ENCODE results near the gene ETFBKMT. TPM values are rescaled to one million over a fixed set of nuclear protein-coding genes. Genes with fewer than 3 reads are reported as not detected.

ETFBKMT gene
- total RNA-seq, 1 experiment from 2014 or later, result 1.7 TPM

- Histone ChIP-seq H3K4me2 (ENCODE audit: low read length) (no peak overlapping the region), H3K9ac (ENCODE audit: low read length) (no peak overlapping the region), H3K27ac (ENCODE audit: low read depth, low read length) (no peak overlapping the region), H3K36me3 (ENCODE audit: control insufficient read depth in 1 of 2, insufficient read depth in 2 of 2, low read length in 2 of 2) (no peaks in the 10 kb centered on the region), H3K79me2 (ENCODE audit: insufficient read depth, low read length) (no peaks in the 10 kb centered on the region), H3K9me3 (ENCODE audit: control insufficient read depth in 1 of 2, insufficient read depth in 1 of 2, low read depth in 1 of 2, low read length in 2 of 2) (no peaks in the 10 kb centered on the region), H3K9me2 (ENCODE audit: insufficient read depth) (no peaks in the 10 kb centered on the region; the same call in 1 of the 2 replicates), H3K4me3 (replicated peaks in 1 of 2; ENCODE audit: low read depth in 1 of 2, low read length in 2 of 2) (no peak overlapping the region), H4K20me1 (ENCODE audit: insufficient read depth) (no peaks in the 10 kb centered on the region), H3K4me1 (ENCODE audit: control insufficient read depth in 1 of 2, insufficient read depth in 2 of 2, low read length in 2 of 2) (no peaks in the 10 kb centered on the region), H2AFZ (ENCODE audit: low read depth, low read length, poor library complexity, severe bottlenecking) (no peak overlapping the region), H3K27me3 (ENCODE audit: insufficient read depth, low read length) (no peaks in the 10 kb centered on the region)
- ChIA-PET RAD21 (ENCODE audit: low non-redundant PET in 1 of 2, low total read pairs in 2 of 2, uncharacterized antibody in 2 of 2, unreplicated experiment in 2 of 2) (no interaction called here), CTCF (interaction anchor here (1.7 kb wide), 1 partner anchor 7 kb away, joined by 4 read pairs; no protein-coding TSS in a partner anchor), POLR2A (no interaction called here)
- BruUV-seq (replicated peaks), result no TSS peak
- ATAC-seq (no peak), DNase-seq (ENCODE audit: low read depth, low spot score) (no peak)
- intact Hi-C loops (cut with micrococcal nuclease), result no loop called here
- TF ChIP-seq EZH2phosphoT487 (IDR thresholded peaks at IDR 0.05; ENCODE audit: borderline replicate concordance) (no peak), MAX (IDR thresholded peaks at IDR 0.05) (no peak), SRF (IDR thresholded peaks at IDR 0.05; ENCODE audit: low read depth) (no peak), CBX3 (IDR thresholded peaks at IDR 0.05; ENCODE audit: low read depth) (no peak), RAD21 (IDR thresholded peaks at IDR 0.05; ENCODE audit: low read depth) (no peak), ZBTB33 (IDR thresholded peaks at IDR 0.05; ENCODE audit: extremely low read depth, insufficient replicate concordance, low read length) (no peak), SP1 (IDR thresholded peaks at IDR 0.05; ENCODE audit: low read depth) (no peak), ZFX (IDR thresholded peaks at IDR 0.05) (no peak), FOSL1 (IDR thresholded peaks at IDR 0.05; ENCODE audit: low read depth) (no peak), YY1 (IDR thresholded peaks at IDR 0.05; ENCODE audit: extremely low read depth, insufficient replicate concordance, low read depth, low read length) (no peak), CEBPB (IDR thresholded peaks at IDR 0.05; ENCODE audit: low read depth) (no peak), TCF7L2 (IDR thresholded peaks at IDR 0.05; ENCODE audit: borderline replicate concordance, extremely low read depth, insufficient read depth, insufficient read length) (no peak), EZH2 (IDR thresholded peaks at IDR 0.05) (no peak)
Observed at GRCh38 chr12:31645924-31646323, 13.6 kb upstream of the ETFBKMT start.

All from HCT116 (cell line).